ENCODE measurements around the gene MTA2. TPM values are rescaled to one million over a fixed set of nuclear protein-coding genes. Genes with fewer than 3 reads are reported as not detected.

Gene MTA2
- total and polyA plus RNA-seq, 10 of the 15 experiments (the other 5 are each of a cell fraction or from before 2014, with no cell fraction given) = 6.7 to 201 (median 113) TPM

GRCh38 chr11:62556875-62557631, 44.6 kb downstream of the MTA2 start (continued):
- TF ChIP-seq BCL3 (IDR thresholded peaks at IDR 0.05; ENCODE audit: borderline replicate concordance, insufficient read depth, low read depth, low read length, poor library complexity, severe bottlenecking) = peak; percentile 2
- TF ChIP-seq NRF1 (conservative IDR thresholded peaks at IDR 0.05; ENCODE audit: low read depth, low read length) = no peak
- TF ChIP-seq NBN (IDR thresholded peaks at IDR 0.05) = no peak

GRCh38 chr11:62556108-62556874, 45.4 kb downstream of the MTA2 start:
- CTCF ChIA-PET = interaction anchor here (0.7 to 7.5 kb wide), 18 partner anchors 9 to 285 kb away, joined by 3 to 246 read pairs (median 8); partner anchors contain the start of genes AHNAK and TUT1
- peak; percentile 31 for TF ChIP-seq MEF2B (IDR thresholded peaks at IDR 0.05; ENCODE audit: partially characterized antibody, poor library complexity, severe bottlenecking)
- peak; percentile 36 for TF ChIP-seq ATF7 (IDR thresholded peaks at IDR 0.05; ENCODE audit: low read depth)
- no peak for TF ChIP-seq RB1 (IDR thresholded peaks at IDR 0.05; ENCODE audit: borderline replicate concordance)
- TF ChIP-seq CBX5 (IDR thresholded peaks at IDR 0.05; ENCODE audit: low read depth) = no peak
- TF ChIP-seq HCFC1 (IDR thresholded peaks at IDR 0.05; ENCODE audit: low read length) = no peak
- TF ChIP-seq POLR2A (IDR thresholded peaks at IDR 0.05; ENCODE audit: low read depth, low read length) = peak; percentile 66; the same call in 1 of the 2 replicates
- TF ChIP-seq ZNF384 (IDR thresholded peaks at IDR 0.05; ENCODE audit: borderline replicate concordance, low read depth, low read length) = no peak
- peak; percentile 62 for TF ChIP-seq IKZF1 (conservative IDR thresholded peaks at IDR 0.05)
- peak; percentile 79 to 83; a peak in 3 of 4 replicates for TF ChIP-seq IKZF2 (IDR thresholded peaks at IDR 0.05)
- TF ChIP-seq MAX (IDR thresholded peaks at IDR 0.05; ENCODE audit: low read depth, low read length) = peak; percentile 78
- TF ChIP-seq JUND (IDR thresholded peaks at IDR 0.05; ENCODE audit: low read depth, low read length) = peak; percentile 64; the same call in 1 of the 2 replicates
- no peak for TF ChIP-seq ATF2 (IDR thresholded peaks at IDR 0.05; ENCODE audit: low read length)

More at GRCh38 chr11:62556108-62556874, 45.4 kb downstream of the MTA2 start:
- 1% methylated on average over 14 of the region's 14 CpGs for WGBS (ENCODE audit: insufficient coverage, insufficient replicate concordance, low lambda C conversion rate, missing lambda C conversion rate)
- H2AFZ ChIP-seq (ENCODE audit: control insufficient read depth, low read depth, low read length) = peak overlapping the region; percentile 30; the same call in 1 of the 2 replicates
- ATAC-seq = peak; percentile 74
- H3K4me1 ChIP-seq (ENCODE audit: control insufficient read depth, insufficient read depth, low read length) = peaks cover 88% of the 10 kb centered on the region
- H3K4me2 ChIP-seq (ENCODE audit: control insufficient read depth, insufficient read depth) = peak overlapping the region; percentile 86
- peak overlapping the region; percentile 42 for H3K4me3 ChIP-seq
- no peaks in the 10 kb centered on the region for H3K27me3 ChIP-seq (replicated peaks in 1 of 2; ENCODE audit: control insufficient read depth in 2 of 2, insufficient read depth in 2 of 2, low read length in 1 of 2)
- intact Hi-C loops (cut with micrococcal nuclease; ENCODE audit: unreplicated experiment) = loop anchor here (2.0 kb wide), 1 partner anchor 15 kb away; no protein-coding TSS in a partner anchor
- POLR2A ChIA-PET = interaction anchor here (1.0 to 11.4 kb wide), 12 partner anchors 10 to 198 kb away, joined by 3 to 188 read pairs (median 8); partner anchors contain the start of genes AHNAK, B3GAT3, C11orf98 and CSKMT
- H3K36me3 ChIP-seq (ENCODE audit: control insufficient read depth in 2 of 2, insufficient read depth in 2 of 2, low read length in 1 of 2) = peaks cover 11 to 12% of the 10 kb centered on the region in 2 experiments; a peak in 3 of 4 replicates
- H3K27ac ChIP-seq (ENCODE audit: control insufficient read depth, insufficient read depth) = peak overlapping the region; percentile 99
- in situ Hi-C loops (cut with MboI) = loop anchor here (10.0 kb wide), 1 partner anchor 131 kb away; no protein-coding TSS in a partner anchor
- H3K9ac ChIP-seq (ENCODE audit: control insufficient read depth, insufficient read depth, low read length) = peak overlapping the region; percentile 82
- H3K9me3 ChIP-seq (replicated peaks; ENCODE audit: control insufficient read depth, insufficient read depth, low read length) = no peaks in the 10 kb centered on the region
- peak; percentile 94 for FAIRE-seq
- RAD21 ChIA-PET (ENCODE audit: unreplicated experiment) = interaction anchor here (0.9 to 13.9 kb wide), 17 partner anchors 9 to 285 kb away, joined by 3 to 313 read pairs (median 5); partner anchors contain the start of genes AHNAK, C11orf98, CSKMT and EEF1G
- DNase-seq (ENCODE audit: low read depth, low spot score) = peak; percentile 88
- H3K79me2 ChIP-seq (ENCODE audit: control insufficient read depth, insufficient read depth, low read length) = no peaks in the 10 kb centered on the region; the same call in 1 of the 2 replicates
- SMC1A ChIA-PET (ENCODE audit: uncharacterized antibody, unreplicated experiment) = interaction anchor here (1.0 to 11.4 kb wide), 17 partner anchors 9 to 197 kb away, joined by 3 to 212 read pairs (median 7); partner anchors contain the start of genes AHNAK, C11orf98, CSKMT and EEF1G
- BruUV-seq (replicated peaks) = no TSS peak
- H4K20me1 ChIP-seq (ENCODE audit: control insufficient read depth, insufficient read depth) = no peaks in the 10 kb centered on the region

All from GM12878 (cell line).